SK-N-SH treated with all-trans-retinoic acid at 6 μM for 48 hours (cell line): ENCODE measurements around the gene EGLN1.
"Not testable (repeated sequence)": the region's sequence is repeated elsewhere in the genome, so short reads cannot be mapped to it uniquely, and the experiment has no call there.

Experiments used
- ATAC-seq: fragments of 200-7000 bp; cut with Tn5 transposase; 3 replicates; pipeline ENCODE4 v1.9.1; 2020; ENCODE audit warnings: mild to moderate bottlenecking, moderate library complexity
- BACH2 ChIP-seq: fragments of 250-450 bp; sonication (Bioruptor Pico); IDR thresholded peaks from 2 replicates; pipeline ENCODE4 v1.9.0; 2021; ENCODE audit warnings: mild to moderate bottlenecking, borderline replicate concordance
- CSDC2 ChIP-seq: fragments of 250-450 bp; sonication (Bioruptor Pico); IDR thresholded peaks from 2 replicates; pipeline ENCODE4 v1.5.0; 2020; ENCODE audit warnings: mild to moderate bottlenecking, moderate library complexity
- GLIS3 ChIP-seq: fragments of 250-450 bp; sonication (Bioruptor Pico); IDR thresholded peaks from 2 replicates; pipeline ENCODE4 v1.5.0; 2020; ENCODE audit warnings: mild to moderate bottlenecking, moderate library complexity
- ISL1 ChIP-seq: fragments of 250-450 bp; sonication (Bioruptor Pico); IDR thresholded peaks from 2 replicates; pipeline ENCODE4 v2.1.2; 2022; ENCODE audit warnings: mild to moderate bottlenecking, moderate library complexity
- OSR1 ChIP-seq: fragments of 250-450 bp; sonication (Bioruptor Pico); IDR thresholded peaks from 2 replicates; pipeline ENCODE4 v1.8.0; 2022; ENCODE audit warnings: moderate library complexity, mild to moderate bottlenecking, inconsistent platforms
- RARB ChIP-seq: fragments of 250-450 bp; sonication (Bioruptor Pico); IDR thresholded peaks from 2 replicates; pipeline ENCODE4 v1.8.0; 2021; ENCODE audit warnings: mild to moderate bottlenecking, moderate library complexity
- SNAI2 ChIP-seq: fragments of 250-450 bp; sonication (Bioruptor Pico); IDR thresholded peaks from 2 replicates; pipeline ENCODE4 v1.5.0; 2020; ENCODE audit warnings: mild to moderate bottlenecking, moderate library complexity
- TCF4 ChIP-seq: fragments of 250-450 bp; sonication (Bioruptor Pico); IDR thresholded peaks from 2 replicates; pipeline ENCODE4 v1.8.0; 2021; ENCODE audit warnings: mild to moderate bottlenecking, moderate library complexity, borderline replicate concordance
- TOX ChIP-seq: fragments of 250-450 bp; sonication (Bioruptor Pico); IDR thresholded peaks from 2 replicates; pipeline ENCODE4 v1.8.0; 2021; ENCODE audit warnings: mild to moderate bottlenecking, moderate library complexity, borderline replicate concordance
- ZC3H10 ChIP-seq: fragments of 250-450 bp; sonication (Bioruptor Pico); IDR thresholded peaks from 2 replicates; pipeline ENCODE4 v1.5.1; 2021; ENCODE audit warnings: mild to moderate bottlenecking, moderate library complexity
- ZFP3 ChIP-seq: fragments of 250-450 bp; sonication (Bioruptor Pico); IDR thresholded peaks from 2 replicates; pipeline ENCODE4 v1.5.0; 2020; ENCODE audit warnings: mild to moderate bottlenecking, moderate library complexity
- ZFP30 ChIP-seq: fragments of 450-650 bp; formaldehyde crosslinking; IDR thresholded peaks from 2 replicates; pipeline ENCODE4 v1.5.0; 2022; ENCODE audit warnings: mild to moderate bottlenecking, moderate library complexity
- ZNF565 ChIP-seq: fragments of 450-650 bp; formaldehyde crosslinking; conservative IDR thresholded peaks from 2 replicates; pipeline ENCODE4 v1.5.0; 2020; ENCODE audit warnings: low read depth, mild to moderate bottlenecking, moderate library complexity
- ZNF70 ChIP-seq: fragments of 450-650 bp; formaldehyde crosslinking; IDR thresholded peaks from 2 replicates; pipeline ENCODE4 v1.5.0; 2020; ENCODE audit warnings: mild to moderate bottlenecking, moderate library complexity
- ZNF8 ChIP-seq: fragments of 450-650 bp; formaldehyde crosslinking; IDR thresholded peaks from 2 replicates; pipeline ENCODE4 v1.5.0; 2020; ENCODE audit warnings: mild to moderate bottlenecking, moderate library complexity
- TF ChIP-seq, protein P1 (sequence below): fragments of 250-450 bp; sonication (Bioruptor Pico); IDR thresholded peaks from 2 replicates; pipeline ENCODE4 v1.5.0; 2020; ENCODE audit warnings: mild to moderate bottlenecking, moderate library complexity
- TF ChIP-seq, protein P2 (sequence below): fragments of 250-450 bp; sonication (Bioruptor Pico); IDR thresholded peaks from 2 replicates; pipeline ENCODE4 v1.5.1; 2020; ENCODE audit warnings: low read depth, mild to moderate bottlenecking, moderate library complexity
- TF ChIP-seq, protein P3 (sequence below): fragments of 250-450 bp; sonication (Bioruptor Pico); IDR thresholded peaks from 2 replicates; pipeline ENCODE4 v1.5.1; 2021; ENCODE audit warnings: mild to moderate bottlenecking, moderate library complexity
- TF ChIP-seq, protein P4 (sequence below): fragments of 250-450 bp; sonication (Bioruptor Pico); IDR thresholded peaks from 2 replicates; pipeline ENCODE4 v1.8.0; 2021; ENCODE audit warnings: low read depth, mild to moderate bottlenecking, moderate library complexity, borderline replicate concordance

EGLN1 gene

DNA sequence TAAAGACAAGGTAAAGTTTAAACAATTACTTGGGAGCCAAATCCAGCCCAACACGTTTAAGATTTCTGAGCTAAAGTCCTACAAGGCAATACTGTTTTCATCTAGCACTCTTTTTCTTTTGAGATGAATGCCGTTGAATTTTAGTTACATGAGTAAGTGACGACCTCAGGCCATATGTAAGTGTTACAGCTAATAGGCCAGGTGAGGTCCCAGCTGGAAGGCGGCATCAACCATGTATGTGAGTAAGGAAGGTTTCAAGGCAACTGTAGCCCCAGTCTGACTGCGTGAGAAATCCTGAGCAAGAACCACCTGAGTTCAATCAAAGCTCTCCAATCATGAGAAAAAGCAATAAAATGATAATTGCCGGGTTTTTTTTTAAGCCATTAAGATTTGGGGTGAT is 41.5 kb upstream of the EGLN1 start:
- TF ChIP-seq, protein P1, sequence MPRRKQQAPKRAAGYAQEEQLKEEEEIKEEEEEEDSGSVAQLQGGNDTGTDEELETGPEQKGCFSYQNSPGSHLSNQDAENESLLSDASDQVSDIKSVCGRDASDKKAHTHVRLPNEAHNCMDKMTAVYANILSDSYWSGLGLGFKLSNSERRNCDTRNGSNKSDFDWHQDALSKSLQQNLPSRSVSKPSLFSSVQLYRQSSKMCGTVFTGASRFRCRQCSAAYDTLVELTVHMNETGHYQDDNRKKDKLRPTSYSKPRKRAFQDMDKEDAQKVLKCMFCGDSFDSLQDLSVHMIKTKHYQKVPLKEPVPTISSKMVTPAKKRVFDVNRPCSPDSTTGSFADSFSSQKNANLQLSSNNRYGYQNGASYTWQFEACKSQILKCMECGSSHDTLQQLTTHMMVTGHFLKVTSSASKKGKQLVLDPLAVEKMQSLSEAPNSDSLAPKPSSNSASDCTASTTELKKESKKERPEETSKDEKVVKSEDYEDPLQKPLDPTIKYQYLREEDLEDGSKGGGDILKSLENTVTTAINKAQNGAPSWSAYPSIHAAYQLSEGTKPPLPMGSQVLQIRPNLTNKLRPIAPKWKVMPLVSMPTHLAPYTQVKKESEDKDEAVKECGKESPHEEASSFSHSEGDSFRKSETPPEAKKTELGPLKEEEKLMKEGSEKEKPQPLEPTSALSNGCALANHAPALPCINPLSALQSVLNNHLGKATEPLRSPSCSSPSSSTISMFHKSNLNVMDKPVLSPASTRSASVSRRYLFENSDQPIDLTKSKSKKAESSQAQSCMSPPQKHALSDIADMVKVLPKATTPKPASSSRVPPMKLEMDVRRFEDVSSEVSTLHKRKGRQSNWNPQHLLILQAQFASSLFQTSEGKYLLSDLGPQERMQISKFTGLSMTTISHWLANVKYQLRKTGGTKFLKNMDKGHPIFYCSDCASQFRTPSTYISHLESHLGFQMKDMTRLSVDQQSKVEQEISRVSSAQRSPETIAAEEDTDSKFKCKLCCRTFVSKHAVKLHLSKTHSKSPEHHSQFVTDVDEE (CRISPR knock-in tag): no peak
- TF ChIP-seq RARB (CRISPR knock-in tag) (no peak), ZC3H10 (CRISPR knock-in tag) (no peak), OSR1 (no peak), CSDC2 (no peak), ZNF8 (CRISPR knock-in tag) (no peak), ISL1 (CRISPR knock-in tag) (no peak), BACH2 (CRISPR knock-in tag) (no peak), ZFP3 (CRISPR knock-in tag) (no peak), ZNF565 (CRISPR knock-in tag) (no peak), ZFP30 (CRISPR knock-in tag) (no peak), TCF4 (CRISPR knock-in tag) (no peak)
- TF ChIP-seq, protein P2, sequence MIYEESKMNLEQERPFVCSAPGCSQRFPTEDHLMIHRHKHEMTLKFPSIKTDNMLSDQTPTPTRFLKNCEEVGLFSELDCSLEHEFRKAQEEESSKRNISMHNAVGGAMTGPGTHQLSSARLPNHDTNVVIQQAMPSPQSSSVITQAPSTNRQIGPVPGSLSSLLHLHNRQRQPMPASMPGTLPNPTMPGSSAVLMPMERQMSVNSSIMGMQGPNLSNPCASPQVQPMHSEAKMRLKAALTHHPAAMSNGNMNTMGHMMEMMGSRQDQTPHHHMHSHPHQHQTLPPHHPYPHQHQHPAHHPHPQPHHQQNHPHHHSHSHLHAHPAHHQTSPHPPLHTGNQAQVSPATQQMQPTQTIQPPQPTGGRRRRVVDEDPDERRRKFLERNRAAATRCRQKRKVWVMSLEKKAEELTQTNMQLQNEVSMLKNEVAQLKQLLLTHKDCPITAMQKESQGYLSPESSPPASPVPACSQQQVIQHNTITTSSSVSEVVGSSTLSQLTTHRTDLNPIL (CRISPR knock-in tag): no peak
- TF ChIP-seq, protein P3, sequence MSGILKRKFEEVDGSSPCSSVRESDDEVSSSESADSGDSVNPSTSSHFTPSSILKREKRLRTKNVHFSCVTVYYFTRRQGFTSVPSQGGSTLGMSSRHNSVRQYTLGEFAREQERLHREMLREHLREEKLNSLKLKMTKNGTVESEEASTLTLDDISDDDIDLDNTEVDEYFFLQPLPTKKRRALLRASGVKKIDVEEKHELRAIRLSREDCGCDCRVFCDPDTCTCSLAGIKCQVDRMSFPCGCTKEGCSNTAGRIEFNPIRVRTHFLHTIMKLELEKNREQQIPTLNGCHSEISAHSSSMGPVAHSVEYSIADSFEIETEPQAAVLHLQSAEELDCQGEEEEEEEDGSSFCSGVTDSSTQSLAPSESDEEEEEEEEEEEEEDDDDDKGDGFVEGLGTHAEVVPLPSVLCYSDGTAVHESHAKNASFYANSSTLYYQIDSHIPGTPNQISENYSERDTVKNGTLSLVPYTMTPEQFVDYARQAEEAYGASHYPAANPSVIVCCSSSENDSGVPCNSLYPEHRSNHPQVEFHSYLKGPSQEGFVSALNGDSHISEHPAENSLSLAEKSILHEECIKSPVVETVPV: no peak
- TF ChIP-seq, protein P4, sequence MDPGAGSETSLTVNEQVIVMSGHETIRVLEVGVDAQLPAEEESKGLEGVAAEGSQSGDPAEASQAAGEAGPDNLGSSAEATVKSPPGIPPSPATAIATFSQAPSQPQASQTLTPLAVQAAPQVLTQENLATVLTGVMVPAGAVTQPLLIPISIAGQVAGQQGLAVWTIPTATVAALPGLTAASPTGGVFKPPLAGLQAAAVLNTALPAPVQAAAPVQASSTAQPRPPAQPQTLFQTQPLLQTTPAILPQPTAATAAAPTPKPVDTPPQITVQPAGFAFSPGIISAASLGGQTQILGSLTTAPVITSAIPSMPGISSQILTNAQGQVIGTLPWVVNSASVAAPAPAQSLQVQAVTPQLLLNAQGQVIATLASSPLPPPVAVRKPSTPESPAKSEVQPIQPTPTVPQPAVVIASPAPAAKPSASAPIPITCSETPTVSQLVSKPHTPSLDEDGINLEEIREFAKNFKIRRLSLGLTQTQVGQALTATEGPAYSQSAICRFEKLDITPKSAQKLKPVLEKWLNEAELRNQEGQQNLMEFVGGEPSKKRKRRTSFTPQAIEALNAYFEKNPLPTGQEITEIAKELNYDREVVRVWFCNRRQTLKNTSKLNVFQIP (CRISPR knock-in tag): no peak
- no peak for ATAC-seq

DNA sequence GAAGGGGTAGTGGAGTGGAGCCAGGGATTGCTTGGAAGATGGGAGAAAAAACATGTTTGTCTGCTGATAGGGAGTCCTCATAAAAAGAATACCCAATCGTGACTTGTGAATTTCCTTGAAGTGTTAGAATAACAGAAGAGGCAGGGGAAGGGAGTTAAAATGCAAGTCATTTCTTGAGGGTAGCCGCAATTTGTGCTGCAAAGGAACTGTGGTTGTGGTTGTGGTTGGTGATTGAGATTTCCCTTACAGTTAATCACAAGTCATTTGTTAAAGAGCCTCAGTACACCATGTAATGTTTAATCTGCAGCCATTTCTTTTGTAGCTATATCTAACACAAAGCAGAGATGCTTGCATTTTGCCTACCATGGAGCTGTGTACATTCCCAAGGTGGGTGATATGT is 38.5 kb upstream of the EGLN1 start:
- ATAC-seq: no peak
- TF ChIP-seq OSR1 (no peak), RARB (CRISPR knock-in tag) (no peak), ZNF70 (CRISPR knock-in tag) (no peak), TOX (no peak), ZNF8 (CRISPR knock-in tag) (no peak), SNAI2 (no peak), GLIS3 (CRISPR knock-in tag) (no peak), ZNF565 (CRISPR knock-in tag) (no peak), CSDC2 (no peak)
- TF ChIP-seq, protein P4 (CRISPR knock-in tag): no peak
- TF ChIP-seq, all 23 proteins: peak for 0

DNA sequence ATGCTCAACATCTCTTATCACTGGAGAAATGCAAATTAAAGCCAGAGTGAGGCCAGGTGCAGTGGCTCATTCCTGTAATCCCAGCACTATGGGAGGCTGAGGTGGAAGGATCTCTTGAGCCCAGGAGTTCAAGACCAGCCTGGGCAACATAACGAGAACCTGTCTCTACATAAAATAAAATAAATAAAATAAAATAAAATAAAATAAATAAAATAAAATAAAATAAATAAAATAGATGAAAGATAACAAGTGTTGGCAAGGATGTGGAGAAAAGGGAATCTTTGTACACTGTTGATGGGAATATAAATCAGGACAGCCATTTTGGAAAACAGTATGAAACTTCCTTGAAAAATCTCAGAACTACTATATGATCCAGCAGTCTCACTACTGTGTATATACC is 37.4 kb upstream of the EGLN1 start:
- not testable (repeated sequence) for ATAC-seq

DNA sequence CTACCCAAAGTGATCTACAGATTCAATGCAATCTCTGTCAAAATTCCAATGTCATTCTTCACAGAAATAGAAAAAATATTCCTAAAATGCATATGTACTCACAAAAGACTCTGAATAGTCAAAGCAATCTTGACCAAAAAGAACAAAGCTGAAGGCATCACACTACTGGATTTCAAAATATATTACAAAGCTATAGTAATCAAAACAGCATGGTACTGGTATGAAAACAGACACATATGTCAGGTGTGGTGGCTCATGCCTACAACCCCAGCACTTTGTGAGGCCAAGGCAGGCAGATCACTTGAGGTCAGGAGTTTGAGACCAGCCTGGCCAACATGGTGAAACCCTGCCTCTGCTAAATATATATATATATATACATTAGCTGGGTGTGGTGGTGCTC is 35.9 kb upstream of the EGLN1 start:
- not testable (repeated sequence) for ATAC-seq

DNA sequence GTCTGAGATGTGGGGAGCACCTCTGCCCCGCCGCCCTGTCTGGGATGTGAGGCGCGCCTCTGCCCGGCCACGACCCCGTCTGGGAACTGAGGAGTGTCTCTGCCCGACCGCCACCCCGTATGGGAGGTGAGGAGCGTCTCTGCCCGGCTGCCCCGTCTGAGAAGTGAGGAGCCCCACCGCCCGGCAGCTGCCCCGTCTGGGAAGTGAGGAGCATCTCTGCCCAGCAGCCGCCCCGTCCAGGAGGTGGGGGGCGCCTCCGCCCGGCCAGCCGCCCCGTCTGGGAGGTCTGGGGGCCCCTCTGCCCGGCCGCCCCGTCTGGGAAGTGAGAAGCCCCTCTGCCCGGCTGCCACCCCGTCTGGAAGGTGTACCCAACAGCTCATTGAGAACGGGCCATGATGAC is 32.0 kb upstream of the EGLN1 start:
- ATAC-seq: not testable (repeated sequence)
